Upper lobe of left lung (tissue), 4 donors: ENCODE data around the gene COX6B1.

Experiments used
- EP300 ChIP-seq, 4 donors: sonication (generic); formaldehyde crosslinking; IDR thresholded peaks; one replicate each; pipeline ENCODE4 v1.5.1; 2017; ENCODE audit warnings: antibody characterized with exemption in 4 of 4, control low read depth in 2 of 4
- POLR2A ChIP-seq, 4 donors: fragments of 450-650 bp; IDR thresholded peaks; one replicate each; pipeline ENCODE4 v1.5.1; 2016 to 2017; ENCODE audit warnings: antibody characterized with exemption in 4 of 4, mild to moderate bottlenecking in 2 of 4
- TF ChIP-seq, protein P1 (sequence below), 6 experiments: fragments of 450-650 bp in 4 of 6; fragments of 200-600 bp in 2 of 6; sonication (generic) in 2 of 6; IDR thresholded peaks; one replicate each; pipeline ENCODE4 v1.5.1; 2016 to 2019; ENCODE audit warnings: antibody characterized with exemption in 6 of 6

DNA sequence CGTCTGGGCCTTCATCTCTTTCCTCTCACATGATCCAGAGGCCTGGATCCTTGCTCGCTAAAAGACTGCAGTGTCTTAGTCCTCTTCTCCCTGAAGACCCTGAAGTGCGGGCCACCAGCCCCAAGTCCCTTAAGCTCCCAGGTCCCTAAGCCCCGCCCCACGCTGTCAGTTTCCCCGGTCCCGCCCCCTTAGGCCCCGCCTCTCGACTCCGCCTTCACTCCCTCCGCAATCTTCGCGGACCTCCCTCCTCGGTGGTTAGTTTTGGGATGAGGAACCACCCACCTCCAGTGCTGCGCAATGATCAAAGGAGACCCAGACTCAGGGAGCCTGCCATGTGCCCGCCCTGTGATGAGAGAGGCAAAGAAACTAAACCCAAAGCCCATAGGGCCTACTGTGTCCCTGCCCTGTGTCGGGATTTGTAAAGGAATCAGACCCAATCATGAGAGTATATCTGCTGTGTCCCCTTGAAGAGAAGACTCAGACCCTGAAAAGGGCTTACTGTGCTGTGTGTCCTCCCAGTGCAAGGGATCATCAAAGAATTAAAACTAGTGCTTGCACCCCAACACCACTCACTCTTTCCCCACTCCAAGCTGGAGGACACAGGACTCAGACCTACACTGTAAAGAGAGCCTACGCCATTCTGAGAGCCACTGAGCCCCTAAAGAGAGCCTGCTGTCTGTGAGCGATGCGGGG, 3.0 kb upstream of the COX6B1 start:
- TF ChIP-seq, protein P1, sequence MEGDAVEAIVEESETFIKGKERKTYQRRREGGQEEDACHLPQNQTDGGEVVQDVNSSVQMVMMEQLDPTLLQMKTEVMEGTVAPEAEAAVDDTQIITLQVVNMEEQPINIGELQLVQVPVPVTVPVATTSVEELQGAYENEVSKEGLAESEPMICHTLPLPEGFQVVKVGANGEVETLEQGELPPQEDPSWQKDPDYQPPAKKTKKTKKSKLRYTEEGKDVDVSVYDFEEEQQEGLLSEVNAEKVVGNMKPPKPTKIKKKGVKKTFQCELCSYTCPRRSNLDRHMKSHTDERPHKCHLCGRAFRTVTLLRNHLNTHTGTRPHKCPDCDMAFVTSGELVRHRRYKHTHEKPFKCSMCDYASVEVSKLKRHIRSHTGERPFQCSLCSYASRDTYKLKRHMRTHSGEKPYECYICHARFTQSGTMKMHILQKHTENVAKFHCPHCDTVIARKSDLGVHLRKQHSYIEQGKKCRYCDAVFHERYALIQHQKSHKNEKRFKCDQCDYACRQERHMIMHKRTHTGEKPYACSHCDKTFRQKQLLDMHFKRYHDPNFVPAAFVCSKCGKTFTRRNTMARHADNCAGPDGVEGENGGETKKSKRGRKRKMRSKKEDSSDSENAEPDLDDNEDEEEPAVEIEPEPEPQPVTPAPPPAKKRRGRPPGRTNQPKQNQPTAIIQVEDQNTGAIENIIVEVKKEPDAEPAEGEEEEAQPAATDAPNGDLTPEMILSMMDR (IDR thresholded peaks at IDR 0.05): no peak
- TF ChIP-seq POLR2A (IDR thresholded peaks at IDR 0.05) (no peak), EP300 (IDR thresholded peaks at IDR 0.05) (no peak)
